OCI-LY1 (cell line): ENCODE results near the gene LRRC8D.

Experiments
- H2AFZ ChIP-seq: fragments of 200-600 bp; sonication (generic), shearing (Covaris generic); 2 replicates; pipeline ENCODE4 v1.6.0; 2014; ENCODE audit warnings: antibody characterized with exemption, mild to moderate bottlenecking, low read length
- H3F3A ChIP-seq: fragments of 200-600 bp; sonication (generic), shearing (Covaris generic); 2 replicates; pipeline ENCODE4 v1.6.0; 2014; ENCODE audit warnings: mild to moderate bottlenecking, antibody characterized with exemption, low read length, moderate library complexity; ENCODE audit not compliant: insufficient read depth
- H3K27ac ChIP-seq: fragments of 200-600 bp; sonication (generic); 2 replicates; pipeline ENCODE4 v1.5.1; 2014; ENCODE audit warnings: low read length, mixed run types, mild to moderate bottlenecking, low read depth; ENCODE audit not compliant: poor library complexity, severe bottlenecking
- H3K27me3 ChIP-seq: fragments of 200-600 bp; sonication (generic); 2 replicates; pipeline ENCODE4 v1.6.0; 2014; ENCODE audit warnings: antibody characterized with exemption, mild to moderate bottlenecking, low read length, moderate library complexity; ENCODE audit not compliant: insufficient read depth
- H3K36me3 ChIP-seq: fragments of 200-600 bp; sonication (generic); 2 replicates; pipeline ENCODE4 v1.6.1; 2014; ENCODE audit warnings: mild to moderate bottlenecking, antibody characterized with exemption, low read length, moderate library complexity, mixed read lengths; ENCODE audit not compliant: insufficient read depth
- H3K4me1 ChIP-seq: fragments of 200-600 bp; sonication (generic); 2 replicates; pipeline ENCODE4 v1.5.1; 2014; ENCODE audit warnings: mild to moderate bottlenecking, low read length, moderate library complexity; ENCODE audit not compliant: insufficient read depth, severe bottlenecking
- H3K4me2 ChIP-seq: fragments of 200-600 bp; sonication (generic), shearing (Covaris generic); 2 replicates; pipeline ENCODE4 v1.6.1; 2014; ENCODE audit warnings: low read length
- H3K4me3 ChIP-seq: fragments of 200-600 bp; sonication (generic); 2 replicates; pipeline ENCODE4 v1.5.1; 2014; ENCODE audit warnings: low read length, low read depth, mild to moderate bottlenecking, mixed read lengths; ENCODE audit not compliant: poor library complexity, severe bottlenecking
- H3K79me2 ChIP-seq: fragments of 200-600 bp; shearing (Covaris generic); 2 replicates; pipeline ENCODE4 v1.6.1; 2016; ENCODE audit warnings: mixed run types, low read length, mixed read lengths; ENCODE audit not compliant: insufficient read depth
- H3K9ac ChIP-seq: fragments of 200-600 bp; sonication (generic), shearing (Covaris generic); 2 replicates; pipeline ENCODE4 v1.6.1; 2014; ENCODE audit warnings: mild to moderate bottlenecking, low read length, mixed read lengths
- H3K9me2 ChIP-seq: fragments of 200-600 bp; sonication (generic), shearing (Covaris generic); 2 replicates; pipeline ENCODE4 v1.6.1; 2014; ENCODE audit warnings: low read depth, mild to moderate bottlenecking, low read length, mixed read lengths
- H3K9me3 ChIP-seq: fragments of 200-600 bp; shearing (Covaris generic); 2 replicates; pipeline ENCODE4 v1.6.1; 2014; ENCODE audit warnings: low read length, mixed read lengths
- H4K20me1 ChIP-seq: fragments of 200-600 bp; sonication (generic), shearing (Covaris generic); 2 replicates; pipeline ENCODE4 v1.6.0; 2016; ENCODE audit warnings: mild to moderate bottlenecking, low read length; ENCODE audit not compliant: insufficient read depth
- CTCF ChIP-seq: fragments of 200-600 bp; sonication (generic), shearing (Covaris generic); IDR thresholded peaks from 2 replicates; pipeline ENCODE4 v1.5.1; 2017; ENCODE audit warnings: mild to moderate bottlenecking, antibody characterized with exemption, low read length, moderate library complexity, mixed read lengths
- EZH2 ChIP-seq: fragments of 200-600 bp; sonication (generic), shearing (Covaris generic); IDR thresholded peaks from 2 replicates; pipeline ENCODE4 v1.8.0; 2017; ENCODE audit warnings: borderline replicate concordance, mixed run types, mild to moderate bottlenecking, antibody characterized with exemption, low read length, moderate library complexity, mixed read lengths

The LRRC8D gene

GRCh38 chr1:89822999-89823628 lies 2.3 kb downstream of the LRRC8D start:
- Histone ChIP-seq H3K36me3 (peaks cover 21% of the 10 kb centered on the region), H3K9me2 (no peaks in the 10 kb centered on the region), H3K27me3 (no peaks in the 10 kb centered on the region), H3F3A (no peaks in the 10 kb centered on the region), H3K9ac (peak overlapping the region; percentile 87), H2AFZ (no peak overlapping the region), H3K27ac (peak overlapping the region; percentile 91), H3K4me2 (peak overlapping the region; percentile 80), H3K4me3 (peak overlapping the region; percentile 84), H3K79me2 (peaks cover 15% of the 10 kb centered on the region; the same call in 1 of the 2 replicates), H4K20me1 (no peaks in the 10 kb centered on the region), H3K4me1 (peaks cover 40% of the 10 kb centered on the region), H3K9me3 (no peaks in the 10 kb centered on the region)
- TF ChIP-seq EZH2 (no peak), CTCF (no peak)

DNA sequence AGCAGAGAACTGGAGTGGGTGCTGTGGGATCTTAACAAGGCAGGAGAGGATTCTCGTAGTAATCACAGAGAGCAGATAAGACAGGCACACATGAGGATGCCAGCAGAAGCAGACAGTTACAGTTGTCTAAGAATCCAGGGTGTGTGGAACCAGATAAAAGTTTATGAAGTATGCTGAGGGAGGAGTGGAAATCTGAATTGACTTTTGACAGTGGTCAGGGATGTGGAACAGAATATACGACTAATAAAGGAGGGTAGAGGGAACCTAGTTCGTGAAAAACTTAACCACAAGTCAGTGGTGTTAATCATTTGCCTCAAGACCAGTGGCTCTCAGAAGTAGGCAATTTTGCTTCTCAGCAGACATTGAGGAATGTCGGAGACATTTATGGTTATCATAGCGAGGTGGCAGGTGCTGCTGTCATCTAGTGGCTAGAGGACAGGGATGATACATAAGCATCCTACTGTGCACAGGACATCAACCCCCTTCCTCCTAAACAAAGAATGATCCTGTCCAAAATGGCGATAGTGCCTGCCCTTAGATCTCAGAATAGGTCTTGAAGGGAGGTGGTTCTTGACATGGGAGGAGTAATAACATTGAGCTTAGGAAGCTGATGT lies 3.0 kb downstream of the LRRC8D start:
- peaks cover 21% of the 10 kb centered on the region for H3K36me3 ChIP-seq
- peak overlapping the region; percentile 80 for H3K4me2 ChIP-seq
- H3K4me3 ChIP-seq: peak overlapping the region; percentile 84
- no peaks in the 10 kb centered on the region for H3K9me2 ChIP-seq
- H3K4me1 ChIP-seq: peaks cover 40% of the 10 kb centered on the region
- H3K27me3 ChIP-seq: no peaks in the 10 kb centered on the region
- H3K27ac ChIP-seq: peak overlapping the region; percentile 91
- H2AFZ ChIP-seq: no peak overlapping the region
- H3F3A ChIP-seq: no peaks in the 10 kb centered on the region
- TF ChIP-seq CTCF: no peak
- no peak for TF ChIP-seq EZH2
- H3K9me3 ChIP-seq: no peaks in the 10 kb centered on the region
- peaks cover 15% of the 10 kb centered on the region; the same call in 1 of the 2 replicates for H3K79me2 ChIP-seq
- no peaks in the 10 kb centered on the region for H4K20me1 ChIP-seq
- peak overlapping the region; percentile 87; the same call in 1 of the 2 replicates for H3K9ac ChIP-seq

DNA sequence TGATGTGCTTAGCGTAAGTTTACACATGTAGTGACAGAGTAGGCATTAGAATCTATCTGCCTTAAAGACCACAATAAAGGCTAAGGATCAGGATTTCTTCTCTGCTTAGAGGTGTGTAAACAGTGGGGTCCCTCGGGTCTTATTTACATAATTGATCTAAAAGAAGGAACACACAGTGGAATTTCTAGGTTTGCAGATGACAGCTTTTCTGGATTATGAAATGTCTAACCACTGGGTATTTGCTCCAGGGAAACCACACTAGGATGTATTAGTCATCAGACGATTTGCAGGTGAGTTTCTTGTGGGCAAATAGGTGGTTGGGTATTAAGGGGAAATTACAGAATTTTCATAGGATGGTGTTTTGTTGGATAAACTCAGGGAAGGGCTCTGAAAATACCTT lies 5.8 kb downstream of the LRRC8D start:
- Histone ChIP-seq H4K20me1 (no peaks in the 10 kb centered on the region), H3K4me1 (peaks cover 28% of the 10 kb centered on the region), H3K79me2 (peaks cover 15% of the 10 kb centered on the region; the same call in 1 of the 2 replicates), H3K9me3 (no peaks in the 10 kb centered on the region), H3K27ac (no peak overlapping the region), H3K4me2 (no peak overlapping the region), H3F3A (no peaks in the 10 kb centered on the region), H3K9ac (no peak overlapping the region), H3K36me3 (peaks cover 21% of the 10 kb centered on the region), H3K4me3 (no peak overlapping the region), H2AFZ (no peak overlapping the region), H3K27me3 (no peaks in the 10 kb centered on the region), H3K9me2 (no peaks in the 10 kb centered on the region)
- TF ChIP-seq EZH2 (no peak), CTCF (no peak)
